Tibial artery (tissue), 4 donors: ENCODE data around the gene MRPL46.

Source experiments
- DNase-seq, 2 donors: peaks; one replicate each; pipeline ENCODE4 v3.0.0-alpha.2; 2019
- H3K27ac ChIP-seq, 2 donors: fragments of 200-600 bp; sonication (generic) in 1 of 2; 1 replicate in 1 of 2; 2 replicates in 1 of 2; pipeline ENCODE4 v1.5.1; 2018 to 2019; ENCODE audit warnings: mild to moderate bottlenecking in 1 of 2
- H3K27me3 ChIP-seq, 2 donors: fragments of 200-600 bp; sonication (generic) in 1 of 2; one replicate each; pipeline versions ENCODE4 v1.5.1 to v1.6.0; 2016 to 2019
- H3K36me3 ChIP-seq, 3 donors: fragments of 200-600 bp; sonication (generic) in 2 of 3; one replicate each; pipeline ENCODE4 v1.5.1; 2016 to 2019; ENCODE audit warnings: mild to moderate bottlenecking in 2 of 3
- H3K4me1 ChIP-seq, 4 donors: fragments of 200-600 bp; sonication (generic) in 2 of 4; 1 replicate in 3 of 4; 2 replicates in 1 of 4; pipeline ENCODE4 v1.5.1; 2016 to 2019
- H3K4me3 ChIP-seq, 2 donors: fragments of 200-600 bp; sonication (generic) in 1 of 2; 1 replicate in 1 of 2; 2 replicates in 1 of 2; pipeline ENCODE4 v1.5.1; 2018 to 2019; ENCODE audit warnings: mild to moderate bottlenecking in 2 of 2
- H3K9me3 ChIP-seq, 3 donors: fragments of 200-600 bp; sonication (generic) in 1 of 3; one replicate each; pipeline ENCODE4 v1.5.1; 2016 to 2019
- intact Hi-C: fragments of 100-400 bp; cut with DNase I; formaldehyde crosslinking; loops from one replicate; pipeline ENCODE4 v1.15.0; 2023; ENCODE audit warnings: low total_unique reads
- TF ChIP-seq, protein P1 (sequence below), 2 experiments: fragments of 200-600 bp in 1 of 2; fragments of 450-650 bp in 1 of 2; IDR thresholded peaks; one replicate each; pipeline ENCODE4 v1.5.1; 2017 to 2019; ENCODE audit warnings: antibody characterized with exemption in 2 of 2, mild to moderate bottlenecking in 1 of 2, moderate library complexity in 1 of 2

Gene MRPL46

DNA sequence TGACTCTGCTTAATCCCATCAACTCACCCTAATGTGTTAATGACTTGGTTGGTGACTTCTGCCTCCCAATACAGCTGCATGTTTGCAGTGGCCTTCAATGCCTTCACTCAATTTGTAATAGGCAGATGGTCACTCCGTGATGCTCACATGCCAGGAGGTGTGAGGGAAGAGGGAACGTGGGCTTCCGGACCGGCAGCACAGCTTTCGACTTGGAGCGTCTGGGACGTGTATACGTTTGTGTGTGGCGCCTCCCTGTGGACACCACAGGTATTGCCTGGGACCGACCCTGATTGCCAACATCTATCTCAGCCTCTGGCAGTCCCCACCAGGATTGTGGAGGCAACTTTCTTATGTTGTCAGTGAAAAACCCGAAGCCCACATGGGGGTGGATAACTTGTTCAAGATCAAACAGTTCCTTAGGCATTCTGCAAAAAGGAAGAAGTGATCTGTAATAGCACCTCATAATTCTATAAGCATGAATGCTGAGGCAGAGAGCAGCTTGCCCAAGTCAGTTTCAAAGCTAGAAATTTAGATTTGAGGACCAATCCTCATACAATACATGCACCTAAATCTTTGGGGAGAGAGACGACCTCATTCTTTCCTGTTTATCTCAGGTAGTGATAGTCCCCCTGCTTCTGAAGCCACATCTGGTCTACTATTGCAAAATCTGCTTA lies 16.9 kb downstream of the MRPL46 start:
- Histone ChIP-seq H3K27me3 (peaks cover 0 to 11% of the 10 kb centered on the region in 2 donors), H3K36me3 (no peaks in the 10 kb centered on the region), H3K4me3 (no peak overlapping the region), H3K4me1 (peaks cover 0 to 7% (median 3%) of the 10 kb centered on the region in 4 donors), H3K9me3 (no peaks in the 10 kb centered on the region), H3K27ac (no peak overlapping the region)
- no peak for DNase-seq
- TF ChIP-seq, protein P1, sequence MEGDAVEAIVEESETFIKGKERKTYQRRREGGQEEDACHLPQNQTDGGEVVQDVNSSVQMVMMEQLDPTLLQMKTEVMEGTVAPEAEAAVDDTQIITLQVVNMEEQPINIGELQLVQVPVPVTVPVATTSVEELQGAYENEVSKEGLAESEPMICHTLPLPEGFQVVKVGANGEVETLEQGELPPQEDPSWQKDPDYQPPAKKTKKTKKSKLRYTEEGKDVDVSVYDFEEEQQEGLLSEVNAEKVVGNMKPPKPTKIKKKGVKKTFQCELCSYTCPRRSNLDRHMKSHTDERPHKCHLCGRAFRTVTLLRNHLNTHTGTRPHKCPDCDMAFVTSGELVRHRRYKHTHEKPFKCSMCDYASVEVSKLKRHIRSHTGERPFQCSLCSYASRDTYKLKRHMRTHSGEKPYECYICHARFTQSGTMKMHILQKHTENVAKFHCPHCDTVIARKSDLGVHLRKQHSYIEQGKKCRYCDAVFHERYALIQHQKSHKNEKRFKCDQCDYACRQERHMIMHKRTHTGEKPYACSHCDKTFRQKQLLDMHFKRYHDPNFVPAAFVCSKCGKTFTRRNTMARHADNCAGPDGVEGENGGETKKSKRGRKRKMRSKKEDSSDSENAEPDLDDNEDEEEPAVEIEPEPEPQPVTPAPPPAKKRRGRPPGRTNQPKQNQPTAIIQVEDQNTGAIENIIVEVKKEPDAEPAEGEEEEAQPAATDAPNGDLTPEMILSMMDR (IDR thresholded peaks at IDR 0.05) = peak; percentile 54 to 58
- intact Hi-C loops = loop anchor here (10.0 kb wide), 1 partner anchor 175 kb away; no protein-coding TSS in a partner anchor

DNA sequence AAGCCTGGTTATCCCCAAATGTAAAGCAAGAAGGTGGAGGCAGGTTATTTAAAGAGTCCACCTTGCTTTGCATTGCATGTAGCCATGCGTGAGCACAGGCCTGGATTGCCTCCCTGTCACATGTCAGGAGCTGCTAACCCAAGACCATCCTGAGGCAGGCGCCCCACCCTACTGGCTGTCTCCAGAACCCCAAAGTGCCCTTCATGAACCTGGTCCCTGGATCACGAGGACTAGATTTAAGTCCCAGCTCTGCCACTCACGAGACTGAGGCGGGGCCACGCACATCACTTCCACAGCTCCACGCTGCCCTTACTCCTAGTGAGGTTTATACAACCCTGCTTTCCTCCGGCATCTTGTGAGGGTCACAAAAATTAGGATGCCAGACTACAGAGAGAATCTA lies 17.6 kb downstream of the MRPL46 start:
- no peak for DNase-seq
- H3K4me3 ChIP-seq = no peak overlapping the region
- no peak overlapping the region for H3K27ac ChIP-seq
- intact Hi-C loops = no loop called here
- no peaks in the 10 kb centered on the region for H3K9me3 ChIP-seq
- no peaks in the 10 kb centered on the region for H3K36me3 ChIP-seq
- peaks cover 0 to under 1% (median 0%) of the 10 kb centered on the region in 4 donors for H3K4me1 ChIP-seq
- TF ChIP-seq, protein P1 (IDR thresholded peaks at IDR 0.05) = no peak
- H3K27me3 ChIP-seq = peaks cover 0 to 11% of the 10 kb centered on the region in 2 donors

- TF ChIP-seq, protein P1 (IDR thresholded peaks at IDR 0.05) = no peak
- Histone ChIP-seq H3K27ac (no peak overlapping the region), H3K27me3 (peaks cover 0 to 11% of the 10 kb centered on the region in 2 donors), H3K4me1 (no peaks in the 10 kb centered on the region), H3K4me3 (no peak overlapping the region), H3K9me3 (no peaks in the 10 kb centered on the region), H3K36me3 (no peaks in the 10 kb centered on the region)
- intact Hi-C loops = no loop called here
- no peak for DNase-seq
These were observed 18.2 kb downstream of the MRPL46 start for GRCh38 chr15:88448991-88449461.

DNA sequence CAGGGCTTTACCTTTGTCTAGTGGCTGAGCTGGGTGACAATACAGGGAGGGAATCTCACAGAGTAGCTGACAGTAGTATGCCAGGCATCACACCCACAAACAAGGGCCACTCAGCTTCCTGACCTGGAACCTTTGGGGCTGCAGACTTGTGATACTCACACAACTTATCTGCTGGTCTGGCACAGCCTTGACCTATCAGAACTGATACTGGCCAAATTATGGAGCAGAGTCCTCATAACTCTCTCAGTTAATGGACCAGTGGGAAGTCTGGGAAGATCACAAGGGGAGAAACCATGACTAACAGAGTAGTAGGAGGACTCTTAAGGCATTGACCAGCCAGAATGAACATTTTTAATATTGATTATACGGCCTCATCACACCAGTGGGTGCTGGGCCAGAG lies 19.4 kb downstream of the MRPL46 start:
- no peak overlapping the region for H3K27ac ChIP-seq
- H3K9me3 ChIP-seq = peaks cover 0 to 11% (median 11%) of the 10 kb centered on the region in 3 donors
- no peaks in the 10 kb centered on the region for H3K36me3 ChIP-seq
- no peak overlapping the region for H3K4me3 ChIP-seq
- H3K4me1 ChIP-seq = no peaks in the 10 kb centered on the region
- DNase-seq = no peak
- TF ChIP-seq, protein P1 (IDR thresholded peaks at IDR 0.05) = no peak
- peaks cover 0 to 11% of the 10 kb centered on the region in 2 donors for H3K27me3 ChIP-seq
- intact Hi-C loops = no loop called here

- Histone ChIP-seq H3K4me3 (no peak overlapping the region), H3K27me3 (peaks cover 0 to 11% of the 10 kb centered on the region in 2 donors), H3K27ac (no peak overlapping the region), H3K9me3 (peaks cover 0 to 13% (median 11%) of the 10 kb centered on the region in 3 donors), H3K36me3 (no peaks in the 10 kb centered on the region), H3K4me1 (no peaks in the 10 kb centered on the region)
- no peak for DNase-seq
- TF ChIP-seq, protein P1 (IDR thresholded peaks at IDR 0.05) = no peak
- intact Hi-C loops = no loop called here
These were observed 20.0 kb downstream of the MRPL46 start for GRCh38 chr15:88447206-88447605.
